Measurements from ENCODE around the gene QTRT2.

- TF ChIP-seq CTCF (conservative IDR thresholded peaks at IDR 0.05 in 1 of 2, IDR thresholded peaks at IDR 0.05 in 1 of 2; ENCODE audit: extremely low read depth in 1 of 2, insufficient read depth in 1 of 2, low read depth in 1 of 2, low read length in 2 of 2) (no peak), EZH2 (IDR thresholded peaks at IDR 0.05; ENCODE audit: borderline replicate concordance, low read length) (no peak)
Observed at GRCh38 chr3:114080201-114080600, 23.7 kb downstream of the QTRT2 start.

Measured in mammary epithelial cell (primary cell).